ENCODE results near the gene RAB23.

RAB23 gene

GRCh38 chr6:57210060-57210459 lies 12.0 kb downstream of the RAB23 start:
- TF ChIP-seq, protein P1, sequence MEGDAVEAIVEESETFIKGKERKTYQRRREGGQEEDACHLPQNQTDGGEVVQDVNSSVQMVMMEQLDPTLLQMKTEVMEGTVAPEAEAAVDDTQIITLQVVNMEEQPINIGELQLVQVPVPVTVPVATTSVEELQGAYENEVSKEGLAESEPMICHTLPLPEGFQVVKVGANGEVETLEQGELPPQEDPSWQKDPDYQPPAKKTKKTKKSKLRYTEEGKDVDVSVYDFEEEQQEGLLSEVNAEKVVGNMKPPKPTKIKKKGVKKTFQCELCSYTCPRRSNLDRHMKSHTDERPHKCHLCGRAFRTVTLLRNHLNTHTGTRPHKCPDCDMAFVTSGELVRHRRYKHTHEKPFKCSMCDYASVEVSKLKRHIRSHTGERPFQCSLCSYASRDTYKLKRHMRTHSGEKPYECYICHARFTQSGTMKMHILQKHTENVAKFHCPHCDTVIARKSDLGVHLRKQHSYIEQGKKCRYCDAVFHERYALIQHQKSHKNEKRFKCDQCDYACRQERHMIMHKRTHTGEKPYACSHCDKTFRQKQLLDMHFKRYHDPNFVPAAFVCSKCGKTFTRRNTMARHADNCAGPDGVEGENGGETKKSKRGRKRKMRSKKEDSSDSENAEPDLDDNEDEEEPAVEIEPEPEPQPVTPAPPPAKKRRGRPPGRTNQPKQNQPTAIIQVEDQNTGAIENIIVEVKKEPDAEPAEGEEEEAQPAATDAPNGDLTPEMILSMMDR (IDR thresholded peaks at IDR 0.05; ENCODE audit: control extremely low read depth, extremely low read depth, low read depth, missing control alignments) = no peak
- POLR2A ChIA-PET = no interaction called here

DNA sequence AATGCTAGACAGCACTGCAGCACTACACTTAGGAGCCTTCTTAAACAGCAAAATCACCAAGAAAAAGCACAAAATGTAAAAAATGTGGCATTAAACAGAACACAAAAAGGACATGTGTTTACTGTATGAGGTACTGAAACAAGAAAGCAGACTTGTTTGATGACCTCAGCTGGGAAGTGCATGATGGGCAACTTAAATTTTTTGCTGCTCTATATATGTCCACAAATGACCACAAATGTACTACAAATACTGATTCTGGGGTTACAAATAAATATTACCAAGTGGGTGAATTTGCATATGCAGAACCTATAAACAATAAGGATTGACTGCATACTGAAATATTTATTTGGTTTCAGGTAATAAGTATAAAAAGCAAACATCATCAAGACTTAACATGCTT lies 13.1 kb downstream of the RAB23 start:
- ChIA-PET CTCF (interaction anchor here (1.4 kb wide), 1 partner anchor 107 kb away, joined by 5 read pairs; no protein-coding TSS in a partner anchor), POLR2A (no interaction called here)
- TF ChIP-seq, protein P1 (IDR thresholded peaks at IDR 0.05; ENCODE audit: control extremely low read depth, extremely low read depth, low read depth, missing control alignments) = no peak
- no peak for DNase-seq (ENCODE audit: extremely low spot score)

More at GRCh38 chr6:57210060-57210459, 12.0 kb downstream of the RAB23 start:
- DNase-seq (ENCODE audit: extremely low spot score) = no peak
- CTCF ChIA-PET = no interaction called here

GRCh38 chr6:57207872-57208271 lies 14.2 kb downstream of the RAB23 start:
- TF ChIP-seq, protein P1 (IDR thresholded peaks at IDR 0.05; ENCODE audit: control extremely low read depth, extremely low read depth, low read depth, missing control alignments) = no peak
- DNase-seq (ENCODE audit: extremely low spot score) = no peak
- ChIA-PET POLR2A (no interaction called here), CTCF (interaction anchor here (1.4 kb wide), 1 partner anchor 108 kb away, joined by 5 read pairs; no protein-coding TSS in a partner anchor)

DNA sequence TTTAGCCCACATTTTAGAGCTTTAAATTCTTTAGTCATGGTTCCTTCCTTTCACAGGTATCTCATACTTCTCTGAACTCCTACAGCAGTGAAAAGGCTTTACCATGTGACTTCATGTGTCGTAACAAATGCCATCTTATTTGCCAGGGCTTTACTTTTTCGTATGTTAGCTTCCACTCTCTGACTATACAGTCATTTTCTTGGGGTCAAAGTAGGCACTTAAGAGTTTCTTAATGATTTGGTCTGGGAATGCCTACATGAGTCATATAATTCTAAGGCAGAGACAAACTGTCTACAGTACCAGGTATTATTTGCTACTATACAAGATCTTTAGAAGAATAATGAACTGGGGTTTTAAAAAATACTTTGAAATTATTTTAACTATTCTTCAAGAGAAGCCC lies 15.0 kb downstream of the RAB23 start:
- POLR2A ChIA-PET = no interaction called here
- CTCF ChIA-PET = interaction anchor here (1.6 kb wide), 1 partner anchor 15 kb away, joined by 6 read pairs; the partner anchor contains the start of gene RAB23
- TF ChIP-seq, protein P1 (IDR thresholded peaks at IDR 0.05; ENCODE audit: control extremely low read depth, extremely low read depth, low read depth, missing control alignments) = no peak
- DNase-seq (ENCODE audit: extremely low spot score) = no peak

- no peak for DNase-seq (ENCODE audit: extremely low spot score)
- CTCF ChIA-PET = interaction anchor here (0.8 to 1.6 kb wide), 5 partner anchors 9 to 17 kb away, joined by 3 to 6 read pairs (median 4); partner anchors contain the start of gene RAB23
- POLR2A ChIA-PET = no interaction called here
Observed at GRCh38 chr6:57205550-57206328, 16.4 kb downstream of the RAB23 start.

DNA sequence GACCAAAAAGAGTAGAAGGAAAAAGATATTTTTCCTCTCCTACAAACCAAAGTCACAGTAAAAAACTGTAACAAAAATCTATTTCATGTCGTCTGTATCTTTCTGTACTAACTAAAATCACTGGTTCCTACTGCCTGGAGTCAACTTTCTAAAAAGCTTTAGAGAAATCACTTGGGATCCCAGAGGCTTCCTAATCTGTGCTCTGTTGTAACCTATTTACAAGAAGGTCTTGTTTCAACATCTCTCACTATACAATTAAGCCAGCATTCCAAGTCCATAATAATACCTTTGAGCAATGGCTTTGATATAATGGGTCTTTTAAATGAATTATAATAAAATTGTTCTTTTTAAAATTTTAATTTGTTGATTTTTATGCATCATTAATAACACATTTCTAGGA lies 20.4 kb downstream of the RAB23 start:
- CTCF ChIA-PET = interaction anchor here (1.5 kb wide), 1 partner anchor 20 kb away, joined by 3 read pairs; the partner anchor contains the start of gene RAB23
- no peak for DNase-seq (ENCODE audit: extremely low spot score)
- POLR2A ChIA-PET = no interaction called here
- TF ChIP-seq, protein P1 (IDR thresholded peaks at IDR 0.05; ENCODE audit: control extremely low read depth, extremely low read depth, low read depth, missing control alignments) = no peak

More at GRCh38 chr6:57205550-57206328, 16.4 kb downstream of the RAB23 start:
- TF ChIP-seq, protein P1 (IDR thresholded peaks at IDR 0.05; ENCODE audit: control extremely low read depth, extremely low read depth, low read depth, missing control alignments) = no peak
